Panc1 (cell line): ENCODE data around the gene APP. TPM values are rescaled to one million over a fixed set of nuclear protein-coding genes. Genes with fewer than 3 reads are reported as not detected.

Experiments
- ATAC-seq: fragments of 200-7000 bp; cut with Tn5 transposase; 2 replicates; pipeline ENCODE4 v1.9.1; 2020; ENCODE audit warnings: mild to moderate bottlenecking, moderate library complexity
- BruUV-seq: library from RNA; stranded (reverse); fragments of 400-500 nt; replicated peaks from 2 replicates; lab custom pipeline; 2021; lab: Mats Ljungman, UMichigan
- CTCF ChIA-PET: fragments of 300-600 bp; sonication (Branson Sonifier 250); formaldehyde crosslinking; loops from one replicate; lab custom pipeline; 2022; ENCODE audit warnings: antibody characterized with exemption; lab: Charles Lee
- POLR2A ChIA-PET: fragments of 300-600 bp; sonication (Branson Sonifier 250); formaldehyde crosslinking; loops from one replicate; lab custom pipeline; 2022; ENCODE audit warnings: antibody characterized with exemption; lab: Charles Lee
- DNase-seq: peaks from one replicate; pipeline ENCODE4 v3.0.0-alpha.2; 2010; ENCODE audit warnings: low read depth, low spot score
- H3K27ac ChIP-seq: 2 replicates; pipeline ENCODE4 v1.5.1; 2011; ENCODE audit warnings: mild to moderate bottlenecking, low read length, inconsistent platforms
- H3K27me3 ChIP-seq: fragments of 200-500 bp; sonication (Bioruptor generic); 2 replicates; pipeline ENCODE4 v1.6.0; 2014; ENCODE audit warnings: low read length, inconsistent platforms; ENCODE audit not compliant: control insufficient read depth, insufficient read depth
- H3K36me3 ChIP-seq: fragments of 200-500 bp; sonication (Bioruptor generic); 2 replicates; pipeline ENCODE4 v1.5.1; 2014; ENCODE audit warnings: inconsistent platforms, mild to moderate bottlenecking, low read length, moderate library complexity; ENCODE audit not compliant: control insufficient read depth, insufficient read depth
- H3K4me1 ChIP-seq: 2 replicates; pipeline ENCODE4 v1.5.1; 2011; ENCODE audit warnings: inconsistent platforms, mild to moderate bottlenecking, low read length, moderate library complexity; ENCODE audit not compliant: control insufficient read depth, insufficient read depth
- H3K4me3 ChIP-seq, 2 experiments: 2 replicates each; pipeline ENCODE4 v1.5.1; 2011 to 2012; ENCODE audit warnings: low read depth in 2 of 2, low read length in 2 of 2, mild to moderate bottlenecking in 2 of 2, inconsistent platforms in 1 of 2, moderate library complexity in 1 of 2
- H3K9me3 ChIP-seq: fragments of 200-500 bp; sonication (Bioruptor generic); 2 replicates; pipeline ENCODE4 v1.5.1; 2014; ENCODE audit warnings: low read depth, mild to moderate bottlenecking, inconsistent platforms, low read length, moderate library complexity; ENCODE audit not compliant: control insufficient read depth, insufficient read depth
- CTCF ChIP-seq: fragments of 450-650 bp; IDR thresholded peaks from 2 replicates; pipeline ENCODE4 v1.5.1; 2017; ENCODE audit warnings: mild to moderate bottlenecking
- POLR2AphosphoS5 ChIP-seq: IDR thresholded peaks from 2 replicates; pipeline ENCODE4 v1.6.1; 2012; ENCODE audit warnings: mild to moderate bottlenecking, low read depth, low read length, moderate library complexity
- REST ChIP-seq, 2 experiments: IDR thresholded peaks; 2 replicates each; pipeline ENCODE4 v1.6.1; 2011 to 2012; ENCODE audit warnings: low read depth in 2 of 2, control low read depth in 1 of 2, low read length in 1 of 2, mild to moderate bottlenecking in 1 of 2, moderate library complexity in 1 of 2; ENCODE audit not compliant: insufficient read depth in 1 of 2
- SIN3A ChIP-seq: IDR thresholded peaks from 2 replicates; pipeline ENCODE4 v1.6.1; 2012; ENCODE audit warnings: low read depth, mild to moderate bottlenecking, low read length, moderate library complexity, borderline replicate concordance; ENCODE audit not compliant: insufficient read depth
- TCF7L2 ChIP-seq: IDR thresholded peaks from 2 replicates; pipeline ENCODE4 v1.6.1; 2011; ENCODE audit warnings: mild to moderate bottlenecking, low read depth, low read length, inconsistent platforms
- in situ Hi-C: cut with HindIII; loops from 2 replicates; pipeline ENCODE4 v1.10.0; 2016; ENCODE audit warnings: low sequenced_read_pairs, low pct_unique_long_range_greater_than_20kb
- intact Hi-C: fragments of 100-400 bp; cut with micrococcal nuclease; formaldehyde crosslinking; loops from one replicate; pipeline ENCODE4 v1.10.0; 2022; ENCODE audit not compliant: unreplicated experiment
- total RNA-seq: library from RNA; stranded (reverse); gene quantifications from one replicate; pipeline ENCODE4 v1.2.1, GENCODE V29; 2021; ENCODE audit not compliant: unreplicated experiment

The APP gene
- total RNA-seq, 1 experiment from 2014 or later: 542 TPM

GRCh38 chr21:25910809-25911208, 259.8 kb downstream of the APP start:
- intact Hi-C loops (no loop called here), in situ Hi-C loops (no loop called here)
- POLR2A ChIA-PET: no interaction called here
- ATAC-seq (no peak), DNase-seq (no peak)
- Histone ChIP-seq H3K4me1 (peaks cover 9% of the 10 kb centered on the region), H3K27me3 (no peaks in the 10 kb centered on the region), H3K9me3 (no peaks in the 10 kb centered on the region), H3K27ac (no peak overlapping the region), H3K36me3 (no peaks in the 10 kb centered on the region; the same call in 1 of the 2 replicates), H3K4me3 (no peak overlapping the region)
- CTCF ChIA-PET: no interaction called here
- no TSS peak for BruUV-seq
- no peak for TF ChIP-seq POLR2AphosphoS5
- no peak for TF ChIP-seq SIN3A
- no peak for TF ChIP-seq TCF7L2
- no peak for TF ChIP-seq CTCF
- TF ChIP-seq REST (IDR thresholded peaks at IDR 0.05; ENCODE audit: insufficient read depth in 1 of 2, low read depth in 2 of 2, low read length in 1 of 2): no peak

- BruUV-seq: no TSS peak
- CTCF ChIA-PET: no interaction called here
- DNase-seq: no peak
- no peaks in the 10 kb centered on the region; the same call in 1 of the 2 replicates for H3K36me3 ChIP-seq
- in situ Hi-C loops: no loop called here
- ATAC-seq: no peak
- no peak overlapping the region for H3K4me3 ChIP-seq
- no peaks in the 10 kb centered on the region for H3K9me3 ChIP-seq
- H3K27ac ChIP-seq: no peak overlapping the region
- TF ChIP-seq REST (IDR thresholded peaks at IDR 0.05; ENCODE audit: insufficient read depth in 1 of 2, low read depth in 2 of 2, low read length in 1 of 2) (no peak), POLR2AphosphoS5 (no peak), SIN3A (no peak), TCF7L2 (no peak), CTCF (no peak)
- POLR2A ChIA-PET: no interaction called here
- H3K4me1 ChIP-seq: peaks cover 9% of the 10 kb centered on the region
- intact Hi-C loops: no loop called here
- no peaks in the 10 kb centered on the region for H3K27me3 ChIP-seq
Observed at GRCh38 chr21:25909341-25909740, 261.2 kb downstream of the APP start.
